ENCODE data around the gene HSPB2.

HSPB2 gene

DNA sequence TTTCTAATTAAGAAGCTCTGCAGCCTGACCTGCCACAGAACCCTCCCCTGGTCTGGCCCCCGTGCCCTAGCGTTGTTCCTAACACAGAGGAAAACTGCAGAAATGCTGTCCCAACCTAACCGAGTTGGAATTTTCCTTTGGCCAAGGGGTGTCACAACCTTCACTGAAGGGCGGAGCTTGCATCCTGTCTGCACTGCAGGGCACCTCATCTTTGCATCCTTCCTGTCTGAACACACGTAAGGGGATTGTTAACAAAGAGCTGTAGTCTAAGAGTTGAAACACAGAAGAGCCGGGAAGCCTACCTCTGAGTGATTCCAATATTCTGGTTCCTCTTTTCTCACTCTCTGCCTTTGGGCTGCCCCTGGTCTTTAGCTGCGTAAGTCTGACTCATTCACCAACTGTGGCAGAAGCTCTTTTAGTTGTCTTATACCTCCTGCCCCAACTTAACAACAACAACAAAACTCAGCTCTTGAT, 26.2 kb downstream of the HSPB2 start:
- DNase-seq (ENCODE audit: low read depth, low spot score), result no peak

DNA sequence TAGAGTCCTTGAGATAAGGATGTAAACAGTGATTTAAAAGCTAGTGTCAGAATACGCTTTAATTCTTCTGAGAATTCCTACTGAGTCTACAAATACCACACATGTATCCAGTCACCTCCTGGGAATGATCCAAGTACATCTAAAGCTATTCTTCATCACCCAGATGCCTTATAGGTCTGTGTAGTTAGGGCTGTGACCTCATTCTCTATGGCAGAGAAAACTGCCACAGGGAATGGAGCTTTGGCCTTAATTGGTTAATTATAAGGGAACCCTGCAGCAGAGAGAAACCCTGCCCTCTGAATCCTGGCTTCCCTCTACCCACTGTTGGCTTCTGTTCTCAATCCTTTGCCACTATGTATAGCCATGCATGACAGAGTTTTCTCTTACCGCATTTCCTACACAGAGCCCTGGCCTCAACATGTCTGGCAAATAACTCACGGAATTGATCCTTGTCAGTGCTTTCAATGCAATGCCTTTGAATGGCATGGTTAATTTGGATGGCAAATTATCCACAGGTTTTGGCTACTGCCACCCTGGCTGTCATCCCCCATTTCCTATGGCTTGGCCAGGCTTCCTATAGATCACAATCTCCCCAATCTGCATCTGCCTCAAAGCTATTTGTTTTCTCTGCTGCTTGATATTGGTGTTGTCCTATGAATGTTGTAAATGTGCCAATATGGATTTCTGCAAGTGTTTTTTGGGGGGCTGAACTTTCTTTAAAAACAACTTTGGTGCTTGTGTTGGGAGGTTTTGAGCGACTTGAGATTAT, 27.5 kb downstream of the HSPB2 start:
- DNase-seq (ENCODE audit: low read depth, low spot score), result no peak

DNA sequence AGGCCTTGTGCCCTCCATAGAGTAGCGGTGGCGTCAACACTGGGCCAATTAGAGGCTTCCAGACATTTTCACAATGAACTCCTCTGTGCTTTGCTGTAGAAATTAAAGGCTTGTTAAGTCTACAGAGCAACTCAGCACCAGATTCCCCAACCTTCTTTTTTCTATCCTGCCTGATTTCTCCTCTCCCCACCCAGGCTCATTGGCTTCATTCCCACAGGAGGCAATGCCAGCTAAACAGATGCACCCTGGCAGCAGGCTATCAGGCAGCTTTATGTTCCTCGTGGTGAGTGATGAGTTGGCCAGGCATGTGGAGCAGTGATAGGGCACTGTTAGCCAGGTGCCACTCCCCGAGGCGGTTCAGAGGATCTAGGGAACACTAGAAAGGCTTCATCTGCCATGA, 29.4 kb downstream of the HSPB2 start:
- no peak for DNase-seq (ENCODE audit: low read depth, low spot score)

DNA sequence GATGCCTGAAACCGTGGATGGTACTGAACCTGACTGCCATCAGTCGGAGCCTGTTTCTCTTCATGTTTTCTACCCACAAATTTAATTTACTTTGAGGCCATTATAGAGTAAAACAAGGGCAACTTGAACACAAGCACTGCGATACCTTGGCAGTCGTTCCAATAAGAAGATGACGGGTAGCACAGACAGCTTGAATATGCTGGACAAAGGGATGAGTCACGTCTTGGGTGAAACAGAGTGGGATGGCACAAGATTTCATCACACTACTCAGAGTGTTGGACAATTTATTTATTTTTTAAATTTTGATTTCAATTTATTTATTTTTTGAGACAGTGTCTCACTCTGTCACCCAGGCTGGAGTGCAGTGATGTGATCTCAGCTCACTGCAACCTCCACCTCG, 30.3 kb downstream of the HSPB2 start:
- no peak for DNase-seq (ENCODE audit: low read depth, low spot score)

DNA sequence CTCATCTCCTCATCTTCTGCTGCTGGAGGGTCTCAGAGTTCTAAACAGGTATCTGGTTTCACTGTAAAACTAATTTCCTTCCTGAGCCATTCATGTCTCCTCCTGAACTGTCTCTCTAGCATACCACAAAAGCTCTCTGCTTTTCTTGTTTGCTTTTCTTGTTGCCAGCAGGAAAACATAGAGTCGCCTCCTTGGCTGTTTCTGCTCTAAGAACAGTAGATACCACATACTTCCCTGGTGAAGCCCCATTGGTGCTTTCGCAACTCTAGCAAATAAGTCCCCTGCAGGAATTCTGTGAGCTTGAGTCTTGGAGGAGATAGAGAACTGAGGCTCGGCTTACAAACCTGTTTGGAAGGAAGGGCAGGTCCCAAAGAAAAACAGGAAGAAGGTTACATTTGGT, 31.6 kb downstream of the HSPB2 start:
- DNase-seq (ENCODE audit: low read depth, low spot score), result no peak

DNA sequence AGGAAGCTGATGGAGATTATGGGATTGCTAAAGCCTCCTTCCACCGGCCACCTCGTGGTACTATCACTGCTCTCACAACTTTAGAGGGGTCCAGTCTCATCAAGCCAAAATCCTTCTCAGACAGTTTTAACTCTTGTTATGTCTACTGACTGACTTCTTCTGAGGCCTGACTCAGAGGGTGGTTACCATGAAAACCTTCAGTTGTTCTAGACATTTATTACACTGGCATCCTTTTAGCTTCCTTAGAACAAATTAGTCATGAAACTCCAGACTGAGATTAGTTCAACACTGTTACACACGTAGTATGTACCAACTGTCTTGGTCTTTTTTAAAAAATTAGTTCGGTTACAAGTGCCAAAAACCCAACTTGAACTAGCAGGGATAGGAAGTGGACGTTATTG, 32.1 kb downstream of the HSPB2 start:
- DNase-seq (ENCODE audit: low read depth, low spot score), result no peak

DNA sequence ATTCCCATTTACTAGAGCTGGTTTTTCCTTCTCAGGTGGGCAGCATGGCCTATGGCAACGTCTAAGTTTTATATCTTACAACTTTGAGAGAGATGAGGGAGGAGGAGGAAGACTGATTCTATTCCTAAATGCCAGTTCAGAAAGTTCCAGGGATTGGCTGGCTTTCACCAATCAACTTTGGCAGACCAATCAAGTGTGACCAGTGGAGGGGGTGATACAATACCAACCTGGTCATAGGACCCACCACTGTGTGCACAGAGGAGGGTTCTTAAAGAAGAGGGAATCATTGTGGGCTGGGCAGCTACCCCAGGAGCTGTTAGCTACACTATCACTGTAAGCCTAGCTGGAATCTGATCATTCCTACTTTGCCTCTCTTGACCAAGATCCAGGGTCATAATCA, 32.7 kb downstream of the HSPB2 start:
- DNase-seq (ENCODE audit: low read depth, low spot score), result no peak

DNA sequence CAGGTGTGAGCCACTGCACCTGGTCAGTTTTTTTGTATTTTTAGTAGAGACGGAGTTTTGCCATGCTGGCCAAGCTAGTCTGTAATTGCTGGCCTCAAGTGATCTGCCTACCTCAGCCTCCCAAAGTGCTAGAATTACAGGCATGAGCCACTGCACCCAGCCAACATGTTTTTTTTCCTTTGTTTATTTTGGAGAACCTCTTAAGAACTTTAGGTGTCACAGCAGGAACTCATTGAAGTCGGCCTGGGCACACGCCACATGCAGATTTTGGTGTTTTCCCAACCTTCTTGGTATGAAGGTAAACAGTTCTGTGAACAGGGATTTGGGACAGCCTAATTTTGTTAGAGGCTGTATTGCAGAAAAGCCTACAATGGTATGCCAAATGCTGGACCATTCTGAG, 34.0 kb downstream of the HSPB2 start:
- DNase-seq (ENCODE audit: low read depth, low spot score), result no peak

DNA sequence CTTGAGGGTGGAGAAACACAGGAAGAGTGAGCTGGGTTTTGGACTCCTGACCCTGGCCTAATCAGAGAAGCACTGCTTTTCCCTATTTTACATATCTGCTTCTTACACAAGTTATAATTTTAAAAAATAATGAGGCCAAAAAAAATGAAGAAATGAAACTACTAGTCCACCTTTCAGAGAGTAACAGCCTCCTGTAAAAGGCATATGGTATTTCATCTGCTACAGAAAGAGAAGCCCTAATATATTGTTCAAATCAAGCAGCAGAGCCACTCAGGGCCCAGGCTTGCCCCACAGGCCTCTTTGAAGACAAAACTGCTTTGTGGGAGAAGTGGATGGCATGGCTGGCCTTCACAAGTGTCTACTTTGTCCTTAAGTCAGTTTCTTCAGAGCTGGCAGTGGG, 34.6 kb downstream of the HSPB2 start:
- no peak for DNase-seq (ENCODE audit: low read depth, low spot score)

DNA sequence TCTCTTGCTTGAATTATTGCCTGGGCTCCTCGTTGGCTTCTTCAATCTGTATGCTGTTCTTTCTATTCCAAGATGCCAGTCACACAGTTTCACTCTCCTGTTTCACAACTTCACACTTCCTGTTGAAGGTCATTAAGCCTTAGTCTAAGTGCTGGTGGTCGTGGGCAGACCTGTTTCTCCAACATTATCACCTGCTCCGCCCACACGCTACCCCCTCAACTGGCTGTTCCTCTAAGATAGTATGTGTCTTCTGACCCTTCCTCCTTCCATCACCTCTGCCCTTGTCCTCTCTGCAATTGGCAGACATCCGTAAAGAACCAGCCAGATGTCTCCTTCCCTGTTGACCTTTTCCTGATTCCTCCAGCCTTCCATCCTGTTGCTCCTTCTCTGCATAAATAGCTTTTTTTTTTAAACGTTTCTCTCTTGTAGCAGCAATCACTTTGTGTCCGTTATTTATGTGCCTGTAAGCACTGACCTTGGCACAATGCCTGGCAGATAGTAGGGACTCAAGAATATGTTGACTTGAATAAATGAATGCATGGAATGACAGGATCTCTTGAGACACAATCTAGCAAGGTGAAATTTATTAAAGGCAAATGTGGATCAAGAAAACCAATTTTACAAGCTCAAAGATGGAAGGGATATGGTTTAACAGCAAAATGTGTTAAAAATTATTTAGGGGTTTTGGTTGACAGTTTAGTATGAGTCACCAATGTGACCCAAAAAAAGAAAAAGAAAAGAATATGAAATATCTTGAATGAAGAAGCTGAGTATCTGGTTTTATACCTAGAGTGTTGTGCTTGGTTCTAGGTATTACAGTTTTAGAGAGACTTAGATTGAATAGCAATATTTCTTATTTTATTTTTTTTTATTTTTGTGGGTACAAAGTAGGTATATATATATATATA, 37.2 kb downstream of the HSPB2 start:
- DNase-seq (ENCODE audit: low read depth, low spot score), result no peak

DNA sequence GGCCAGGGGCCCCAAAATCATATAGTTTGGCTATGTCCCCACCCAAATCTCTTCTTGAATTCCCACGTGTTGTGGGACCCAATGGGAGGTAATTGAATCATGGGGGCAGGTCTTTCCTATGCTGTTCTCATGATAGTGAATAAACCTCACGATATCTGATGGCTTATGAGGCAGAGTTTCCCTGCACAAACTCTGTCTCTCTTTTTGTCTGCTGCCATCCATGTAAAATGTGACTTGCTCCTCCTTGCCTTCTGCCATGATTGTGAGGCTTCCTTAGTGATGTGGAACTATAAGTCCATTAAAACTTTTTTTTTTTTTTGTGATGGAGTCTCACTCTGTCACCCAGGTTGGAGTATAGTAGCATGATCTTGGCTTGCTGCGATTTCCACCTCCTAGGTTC, 39.0 kb downstream of the HSPB2 start:
- no peak for DNase-seq (ENCODE audit: low read depth, low spot score)

DNA sequence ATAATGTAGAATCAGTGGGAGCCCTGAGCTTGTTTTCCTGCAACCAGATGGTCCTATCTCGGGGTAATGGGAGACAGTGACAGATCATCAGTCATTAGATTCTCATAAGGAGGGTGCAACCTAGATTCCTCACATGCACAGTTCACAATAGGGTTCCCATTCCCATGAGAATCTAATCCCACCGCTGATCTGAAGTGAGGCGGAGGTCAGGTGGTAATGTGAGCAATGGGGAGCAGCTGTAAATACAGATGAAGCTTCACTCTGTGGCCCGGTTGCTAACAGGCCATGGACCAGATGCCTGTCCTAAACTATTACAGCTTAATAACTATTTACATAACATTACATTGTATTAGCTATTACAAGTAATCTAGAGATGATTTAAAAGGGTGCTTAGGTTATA, 41.6 kb downstream of the HSPB2 start:
- DNase-seq (ENCODE audit: low read depth, low spot score), result no peak

DNA sequence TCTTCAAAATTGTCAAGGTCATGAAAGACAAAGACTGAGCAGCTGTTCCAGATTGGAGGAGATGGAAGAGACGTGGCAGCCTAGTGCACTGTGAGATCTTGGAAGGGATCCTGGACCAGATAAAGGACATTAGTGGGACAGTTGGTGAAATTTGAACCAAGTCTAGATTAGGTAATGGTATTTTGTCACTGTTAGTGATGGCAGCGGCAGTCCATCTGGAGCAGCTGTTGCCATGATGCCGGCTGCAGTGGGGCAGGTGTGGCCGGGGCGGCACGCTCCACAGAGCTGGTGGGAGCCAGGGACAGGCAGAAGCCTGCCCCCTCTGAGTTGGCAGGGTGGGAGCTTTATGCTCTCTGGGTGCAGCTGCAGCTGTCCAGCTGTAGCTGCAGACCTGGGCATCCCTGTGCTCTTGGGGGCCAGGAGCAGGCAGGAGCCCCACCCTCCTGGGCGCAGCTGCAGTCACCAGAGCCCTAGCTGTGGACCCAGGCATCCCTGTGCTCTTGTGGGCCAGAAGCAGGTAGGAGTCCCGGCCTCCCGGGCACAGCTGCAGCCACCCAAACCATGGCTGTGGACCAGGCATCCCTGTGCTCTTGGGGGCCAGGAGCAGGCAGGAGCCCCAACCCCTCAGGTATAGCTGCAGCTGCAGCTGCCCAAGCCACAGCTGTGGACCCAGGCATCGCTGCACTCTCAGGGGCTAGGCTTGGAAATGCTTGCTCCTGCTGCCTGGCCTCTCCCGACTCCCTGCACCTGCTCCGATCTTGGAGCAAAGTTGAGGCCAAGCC, 45.3 kb downstream of the HSPB2 start:
- DNase-seq (ENCODE audit: low read depth, low spot score), result no peak

DNA sequence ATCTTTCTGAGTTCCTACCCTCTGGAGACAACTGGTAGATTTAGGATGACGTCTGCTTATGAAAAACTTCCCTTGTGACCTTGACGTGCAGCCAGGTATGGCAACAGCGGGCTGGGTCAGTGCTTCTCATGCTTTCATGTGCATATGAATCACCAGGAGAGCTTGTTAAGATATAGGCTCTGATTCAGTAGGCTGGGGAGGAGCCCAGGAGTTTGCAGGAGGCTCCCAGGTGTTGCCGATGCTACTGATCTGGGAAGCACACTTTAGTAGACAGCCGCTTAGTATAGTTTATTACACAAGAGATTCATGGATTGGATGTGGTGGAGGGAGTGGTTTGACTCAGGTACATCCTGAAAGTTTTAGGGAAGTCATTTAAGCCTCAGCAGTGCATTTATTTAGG, 48.4 kb downstream of the HSPB2 start:
- no peak for DNase-seq (ENCODE audit: low read depth, low spot score)

DNA sequence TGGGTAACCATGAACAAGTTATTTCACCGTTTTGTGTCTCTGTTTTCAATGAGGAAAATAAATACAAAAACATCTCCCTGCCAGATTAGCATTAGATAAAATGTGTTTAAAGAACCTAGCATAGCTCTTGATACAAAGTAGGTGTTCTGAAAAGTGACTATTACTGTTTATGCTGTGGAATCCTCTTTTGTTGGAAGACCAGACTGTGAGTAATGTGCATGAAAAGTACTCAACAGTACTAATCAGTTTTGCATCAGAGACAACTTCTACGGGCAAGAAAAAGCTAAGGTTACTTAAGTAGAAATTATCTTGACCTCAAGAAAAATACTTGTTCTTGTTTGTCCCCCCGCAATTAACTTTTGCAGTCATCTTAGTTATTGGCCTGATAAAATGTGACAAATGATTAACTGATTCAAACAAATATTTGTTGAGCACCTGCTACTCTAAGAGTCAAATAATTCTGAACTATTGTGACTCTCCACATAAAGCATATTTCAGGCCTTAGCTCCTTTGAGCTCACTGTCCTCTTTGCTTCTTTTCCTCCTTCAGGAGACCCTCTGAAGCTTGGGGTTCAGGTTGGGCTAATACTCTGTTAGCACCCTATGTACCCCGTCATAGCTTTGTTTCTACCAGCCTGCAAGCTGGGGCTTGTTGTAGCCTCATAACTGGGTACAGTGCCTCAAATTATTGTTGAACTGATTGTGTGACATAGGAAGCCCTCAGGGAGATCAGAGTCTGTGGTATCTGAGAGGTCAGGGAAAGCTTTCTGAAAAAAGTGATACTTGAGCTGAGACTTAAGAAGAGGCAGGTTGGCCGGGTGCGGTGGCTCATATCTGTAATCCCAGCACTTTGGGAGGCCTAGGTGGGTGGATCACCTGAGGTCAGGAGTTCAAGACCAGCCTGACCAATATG, 49.1 kb downstream of the HSPB2 start:
- no peak for DNase-seq (ENCODE audit: low read depth, low spot score)

Measured in iPS DF 19.7 (cell line).